Measurements from ENCODE around the gene GORAB. TPM values are rescaled to one million over a fixed set of nuclear protein-coding genes. Genes with fewer than 3 reads are reported as not detected.

GORAB gene
- total and polyA plus RNA-seq, 2 of the 4 experiments (the other 2 are of a cell fraction) = 11.3 to 14.0 TPM

- WGBS, 2 experiments (ENCODE audit: extremely low coverage in 2 of 2, insufficient read length in 1 of 2) = no CpG with 5 or more reads among the region's 2 CpGs
- Histone ChIP-seq H2BK15ac (ENCODE audit: low read depth, low read length) (no peak overlapping the region), H3K4ac (ENCODE audit: low read depth, low read length) (no peak overlapping the region), H4K5ac (ENCODE audit: low read depth, low read length) (no peak overlapping the region), H4K20me1 (ENCODE audit: insufficient read depth, low read length) (no peaks in the 10 kb centered on the region), H3K9me3 (ENCODE audit: control insufficient read depth, insufficient read depth, low read length) (no peaks in the 10 kb centered on the region), H3K4me1 (ENCODE audit: control insufficient read depth, insufficient read depth, low read length) (peaks cover 2% of the 10 kb centered on the region; the same call in 1 of the 2 replicates), H3K79me1 (ENCODE audit: low read depth in 1 of 2, low read length in 2 of 2) (no peaks in the 10 kb centered on the region), H2AK9ac (replicated peaks; ENCODE audit: low read depth, low read length, poor library complexity) (no peak overlapping the region), H2AK5ac (ENCODE audit: low read depth, low read length) (no peak overlapping the region), H4K8ac (ENCODE audit: low read depth in 2 of 2, low read length in 2 of 2) (no peak overlapping the region), H3K27me3 (ENCODE audit: control insufficient read depth, insufficient read depth, low read length) (no peaks in the 10 kb centered on the region), H2BK5ac (ENCODE audit: low read depth, low read length, poor library complexity, severe bottlenecking) (no peak overlapping the region), H3K18ac (ENCODE audit: low read depth, low read length) (no peak overlapping the region), H3K27ac (ENCODE audit: insufficient read depth, low read length) (no peak overlapping the region), H3K56ac (ENCODE audit: extremely low read depth, insufficient read depth, low read length) (no peak overlapping the region), H3K23ac (ENCODE audit: low read depth, low read length) (no peak overlapping the region), H3K9me1 (ENCODE audit: insufficient read depth, low read length) (no peaks in the 10 kb centered on the region), H3K9ac (ENCODE audit: low read depth, low read length) (no peak overlapping the region), H3K4me2 (ENCODE audit: low read depth, low read length) (no peak overlapping the region), H3K36me3 (ENCODE audit: control insufficient read depth, insufficient read depth, low read length) (no peaks in the 10 kb centered on the region), H2AFZ (replicated peaks; ENCODE audit: low read length, poor library complexity) (no peak overlapping the region), H2BK20ac (ENCODE audit: low read depth, low read length) (no peak overlapping the region), H4K91ac (ENCODE audit: insufficient read depth, low read depth, low read length) (no peak overlapping the region), H3K14ac (replicated peaks; ENCODE audit: low read depth, low read length) (no peak overlapping the region), H3K4me3 (ENCODE audit: insufficient read depth, low read depth, low read length) (no peak overlapping the region), H2BK120ac (ENCODE audit: low read depth, low read length) (no peak overlapping the region)
- DNase-seq (no peak), ATAC-seq (ENCODE audit: low read depth) (no peak)
- ChIA-PET POLR2A (ENCODE audit: unreplicated experiment) (no interaction called here), CTCF (no interaction called here)
- dilution Hi-C loops (cut with HindIII; ENCODE audit: low sequenced_read_pairs, unreplicated experiment) = no loop called here
- intact Hi-C loops (cut with micrococcal nuclease) = no loop called here
- no TSS peak for BruUV-seq (replicated peaks)
- TF ChIP-seq FOS (IDR thresholded peaks at IDR 0.05; ENCODE audit: low read depth, low read length) (no peak), MAZ (IDR thresholded peaks at IDR 0.05; ENCODE audit: borderline replicate concordance, low read depth, low read length) (no peak), RFX5 (IDR thresholded peaks at IDR 0.05; ENCODE audit: low read depth, low read length) (no peak), MAFK (IDR thresholded peaks at IDR 0.05; ENCODE audit: low read depth, low read length) (no peak), ELK1 (IDR thresholded peaks at IDR 0.05; ENCODE audit: borderline replicate concordance, low read depth, low read length) (no peak), CHD1 (IDR thresholded peaks at IDR 0.05; ENCODE audit: low read depth, low read length) (no peak), SMC3 (IDR thresholded peaks at IDR 0.05; ENCODE audit: low read depth, low read length) (no peak), BHLHE40 (IDR thresholded peaks at IDR 0.05; ENCODE audit: low read depth, low read length) (no peak), USF2 (IDR thresholded peaks at IDR 0.05; ENCODE audit: low read depth, low read length) (no peak), RCOR1 (IDR thresholded peaks at IDR 0.05; ENCODE audit: insufficient replicate concordance, low read length) (no peak), MXI1 (IDR thresholded peaks at IDR 0.05; ENCODE audit: borderline replicate concordance, low read depth, low read length) (no peak), CEBPB (IDR thresholded peaks at IDR 0.05; ENCODE audit: low read depth, low read length) (no peak), RAD21 (IDR thresholded peaks at IDR 0.05; ENCODE audit: low read length) (no peak), CTCF (conservative IDR thresholded peaks at IDR 0.05; ENCODE audit: low read depth, low read length) (no peak), NFE2L2 (IDR thresholded peaks at IDR 0.05; ENCODE audit: low read depth, low read length) (no peak), POLR2A (IDR thresholded peaks at IDR 0.05; ENCODE audit: low read depth, low read length) (no peak)
- in situ Hi-C loops (cut with MboI; ENCODE audit: low sequenced_read_pairs) = no loop called here
Measured at GRCh38 chr1:170491291-170491690, 40.7 kb upstream of the GORAB start.
